ENCODE data around the gene RYR3.

GRCh38 chr15:33757516-33758232 is 446.9 kb downstream of the RYR3 start:
- TF ChIP-seq TAF1 (IDR thresholded peaks at IDR 0.05; ENCODE audit: borderline replicate concordance, low read depth, low read length) (no peak), CTCF (IDR thresholded peaks at IDR 0.05 in 2 of 3, conservative IDR thresholded peaks at IDR 0.05 in 1 of 3; ENCODE audit: control insufficient read depth in 2 of 3, extremely low read depth in 1 of 3, insufficient read depth in 1 of 3, low read depth in 3 of 3, low read length in 3 of 3) (no peak), NR2C2 (IDR thresholded peaks at IDR 0.05; ENCODE audit: borderline replicate concordance, control insufficient read depth, insufficient read length, low read depth) (no peak)
